HuH-7 (cell line): ENCODE measurements around the gene STAU1.
"Not testable (repeated sequence)": the region's sequence is repeated elsewhere in the genome, so short reads cannot be mapped to it uniquely, and the experiment has no call there.

Experiments
- DNase-seq: peaks from one replicate; pipeline ENCODE4 v3.0.0; 2011; ENCODE audit warnings: low spot score

The STAU1 gene

DNA sequence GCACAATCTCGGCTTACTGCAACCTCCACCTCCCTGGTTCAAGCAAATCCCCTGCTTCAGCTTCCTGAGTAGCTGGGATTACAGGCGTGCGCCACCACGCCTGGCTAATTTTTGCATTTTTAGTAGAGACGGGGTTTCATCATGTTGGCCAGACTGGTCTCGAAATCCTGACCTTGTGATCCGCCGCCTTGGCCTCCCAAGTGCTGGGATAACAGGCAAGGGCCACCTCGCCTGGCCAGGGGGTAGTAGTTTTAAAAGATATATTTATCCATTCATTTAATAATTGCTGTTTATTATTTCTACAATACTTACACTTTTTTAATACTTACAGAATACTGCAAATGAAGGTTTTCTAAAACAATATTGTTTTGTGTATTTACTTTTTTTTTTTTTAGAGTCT, 15.6 kb upstream of the STAU1 start:
- no peak for DNase-seq

DNA sequence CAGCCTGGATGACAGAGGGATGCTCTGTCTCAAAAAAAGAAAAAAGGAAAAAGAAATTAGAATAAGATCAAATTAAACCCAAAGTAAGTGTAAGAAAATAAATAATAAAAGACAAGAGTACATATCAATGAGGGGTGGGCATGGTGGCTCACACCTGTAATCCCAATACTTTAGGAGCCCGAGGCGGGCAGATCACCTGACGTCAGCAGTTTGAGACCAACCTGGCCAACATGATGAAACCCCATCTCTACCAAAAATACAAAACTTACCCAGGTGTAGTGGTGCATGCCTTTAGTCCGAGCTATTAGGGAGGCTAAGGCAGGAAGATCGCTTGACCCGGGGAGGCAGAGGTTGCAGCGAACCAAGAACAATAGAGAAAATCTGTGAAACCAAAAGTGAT, 14.9 kb upstream of the STAU1 start:
- no peak for DNase-seq

DNA sequence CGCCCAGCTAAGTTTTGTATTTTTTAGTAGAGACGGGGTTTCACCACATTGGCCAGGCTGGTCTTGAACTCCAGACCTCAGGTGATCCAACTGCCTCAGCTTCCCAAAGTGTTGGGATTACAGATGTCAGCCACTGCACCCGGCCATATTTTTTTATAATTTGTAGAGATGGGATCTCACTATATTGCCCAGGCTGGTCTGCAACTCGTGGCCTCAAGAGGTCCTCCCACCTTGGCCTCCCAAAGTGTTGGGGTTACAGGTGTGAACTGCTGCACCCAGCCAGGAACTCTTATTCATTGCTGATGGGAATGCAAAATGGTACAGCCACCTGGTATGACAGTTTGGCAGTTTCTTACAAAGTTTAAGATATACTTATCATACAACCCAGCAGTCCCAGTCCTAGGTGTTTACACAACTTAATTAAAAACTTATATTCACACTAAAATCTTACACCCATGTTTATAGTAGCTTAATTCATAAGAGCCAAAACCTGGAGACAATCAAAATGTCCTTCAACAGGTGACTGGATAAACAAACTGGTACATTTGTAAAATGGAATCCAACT, 11.7 kb upstream of the STAU1 start:
- no peak for DNase-seq

DNA sequence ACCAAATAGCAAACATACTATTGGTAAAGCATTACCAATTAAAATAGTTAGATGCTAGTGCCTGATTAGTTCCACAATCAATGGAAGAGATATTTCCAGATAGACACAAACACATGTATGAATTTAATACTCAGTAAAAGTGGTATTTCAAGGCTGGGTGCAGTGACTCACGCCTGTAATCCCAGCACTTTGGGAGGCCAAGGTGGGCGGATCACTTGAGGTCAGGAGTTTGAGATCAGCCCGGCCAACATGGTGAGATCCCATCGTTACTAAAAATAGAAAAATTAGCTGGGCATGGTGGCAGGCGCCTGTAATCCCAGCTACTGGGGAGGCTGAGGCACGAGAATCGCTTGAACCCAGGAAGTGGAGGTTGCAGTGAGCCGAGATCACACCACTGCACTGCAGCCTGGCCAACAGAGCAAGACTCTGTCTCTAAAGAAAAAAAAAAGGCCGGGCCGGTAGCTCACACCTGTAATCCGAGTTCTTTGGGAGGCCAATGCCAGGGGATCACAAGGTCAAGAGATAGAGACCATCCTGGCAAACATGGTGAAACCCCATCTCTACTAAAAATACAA, 4.9 kb upstream of the STAU1 start:
- DNase-seq: not testable (repeated sequence)

DNA sequence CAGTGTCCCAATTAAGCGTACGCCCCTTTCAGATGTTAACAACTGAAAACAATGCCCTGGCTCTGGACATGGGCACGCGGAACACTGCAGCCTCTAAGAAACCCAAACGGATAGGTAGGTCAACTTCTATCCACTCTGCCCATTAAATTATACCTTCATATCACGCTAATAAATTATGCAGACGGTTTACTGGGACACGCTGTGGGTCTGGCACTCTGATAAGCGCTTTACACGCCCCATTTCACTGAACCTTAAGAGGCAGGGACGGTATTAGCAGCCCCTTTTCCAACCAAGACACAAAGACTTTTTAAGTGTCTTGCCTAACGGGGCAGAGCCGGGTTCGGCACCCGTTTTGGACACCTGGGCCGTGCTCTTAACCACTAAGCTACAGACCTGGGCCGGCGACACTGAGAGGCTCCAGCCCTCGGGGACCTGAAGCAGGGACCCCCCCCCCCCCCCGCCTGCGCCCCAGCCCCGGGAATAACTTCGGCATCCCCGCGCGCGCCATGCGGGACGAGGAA, 744 bp downstream of the STAU1 start:
- DNase-seq: no peak

DNA sequence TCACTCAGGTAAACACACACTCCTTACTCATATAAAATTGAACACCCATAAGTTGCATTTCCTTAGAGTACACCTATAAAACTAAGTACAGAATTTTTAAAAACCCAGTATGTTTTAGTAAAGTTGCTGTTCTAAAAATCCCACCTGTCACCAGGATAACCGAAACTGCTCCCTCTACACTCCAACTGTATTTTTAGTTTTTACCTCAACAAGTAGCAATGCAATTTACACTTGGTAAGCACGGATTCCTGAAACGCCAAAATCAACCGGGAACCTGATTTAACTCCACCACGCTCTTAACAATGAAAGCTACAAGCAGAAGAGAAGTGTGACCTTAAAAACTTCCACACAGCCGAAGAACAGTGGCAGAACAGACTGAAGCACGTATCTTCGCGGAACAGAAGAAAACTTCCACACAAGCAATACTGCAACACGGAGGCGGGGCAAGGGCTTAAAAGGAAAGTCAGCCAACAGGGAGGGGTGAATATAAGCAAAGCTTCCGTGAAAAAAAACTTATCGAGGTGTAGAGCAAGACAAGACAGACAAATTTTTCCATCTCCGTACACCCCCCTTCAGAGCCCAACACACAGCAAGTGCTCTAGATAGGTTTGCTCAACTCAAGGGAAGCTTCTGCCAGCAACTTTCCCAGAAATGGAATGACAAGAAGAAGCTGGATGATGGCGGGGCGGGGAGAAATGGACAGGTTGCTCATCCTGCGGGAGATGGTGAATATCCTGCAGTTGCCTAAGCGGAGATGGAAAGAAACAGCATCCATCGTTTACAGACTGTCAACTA, 1.4 kb downstream of the STAU1 start:
- DNase-seq: peak; percentile 66

DNA sequence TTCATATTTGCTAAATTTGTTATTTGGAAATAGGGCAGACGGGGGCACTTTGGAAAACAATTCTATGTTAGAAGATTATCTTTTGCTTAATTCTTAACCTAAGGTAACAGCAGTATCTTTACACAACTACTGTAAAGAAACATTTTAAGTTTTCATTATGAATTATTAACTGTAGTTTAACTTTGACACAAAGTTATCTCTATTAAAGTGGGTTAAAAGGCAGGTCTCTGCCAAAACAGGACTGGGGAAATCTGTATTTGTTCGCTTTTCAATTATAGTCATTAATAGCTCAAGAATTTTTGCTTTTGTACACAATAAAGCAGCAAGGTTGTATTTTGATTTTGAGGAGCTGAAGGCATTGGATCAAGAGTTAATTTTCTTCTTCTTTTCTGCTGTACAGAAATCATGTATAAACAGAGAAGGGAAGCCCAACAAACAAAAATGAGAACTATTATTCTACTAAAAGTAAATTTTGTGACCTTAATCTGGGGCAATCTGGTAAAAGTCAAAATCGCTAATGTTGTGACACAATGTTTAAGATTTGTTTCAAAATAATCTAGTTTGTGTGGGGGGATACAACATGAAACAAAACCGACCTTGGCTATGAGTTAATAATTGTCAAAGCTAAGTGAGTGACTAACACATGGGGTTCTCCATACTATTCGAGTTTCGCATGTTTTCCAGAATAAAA, 2.9 kb downstream of the STAU1 start:
- peak; percentile 76 for DNase-seq

DNA sequence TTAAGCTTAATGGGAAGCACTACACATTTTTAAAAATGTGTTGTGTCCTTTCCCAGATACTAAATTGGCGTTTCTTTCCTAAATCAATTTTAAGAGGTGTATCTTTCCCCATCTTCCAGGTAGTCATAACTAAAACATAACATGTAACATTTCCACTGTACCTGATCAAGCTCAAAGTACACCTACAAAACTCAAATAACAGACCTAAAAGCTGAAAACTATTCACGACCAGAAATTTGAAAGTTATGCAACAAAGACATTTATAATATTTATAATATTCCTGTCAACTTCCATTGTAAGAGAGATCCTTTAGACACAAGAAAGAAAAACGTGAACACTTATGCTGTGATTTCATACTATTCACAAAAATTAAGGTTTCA, 3.5 kb downstream of the STAU1 start:
- DNase-seq: no peak

DNA sequence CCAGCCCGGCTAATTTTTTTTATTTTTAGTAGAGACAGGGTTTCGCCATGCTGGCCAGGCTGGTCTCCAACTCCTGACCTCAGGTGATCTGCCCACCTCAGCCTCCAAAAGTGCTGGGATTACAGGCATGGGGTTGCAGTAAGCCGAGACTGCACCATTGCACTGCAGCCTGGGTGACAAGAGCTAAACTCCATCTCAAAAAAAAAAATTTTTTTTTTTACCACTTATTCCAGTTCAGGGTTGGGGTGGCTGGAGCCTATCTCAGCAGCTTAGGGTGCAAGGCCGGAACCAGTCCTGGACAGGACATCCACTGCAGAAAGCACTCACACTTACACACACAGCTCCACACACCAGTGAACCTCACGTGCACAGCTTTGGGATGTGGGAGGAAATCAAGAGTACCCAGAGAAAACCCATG, 4.0 kb downstream of the STAU1 start:
- not testable (repeated sequence) for DNase-seq

DNA sequence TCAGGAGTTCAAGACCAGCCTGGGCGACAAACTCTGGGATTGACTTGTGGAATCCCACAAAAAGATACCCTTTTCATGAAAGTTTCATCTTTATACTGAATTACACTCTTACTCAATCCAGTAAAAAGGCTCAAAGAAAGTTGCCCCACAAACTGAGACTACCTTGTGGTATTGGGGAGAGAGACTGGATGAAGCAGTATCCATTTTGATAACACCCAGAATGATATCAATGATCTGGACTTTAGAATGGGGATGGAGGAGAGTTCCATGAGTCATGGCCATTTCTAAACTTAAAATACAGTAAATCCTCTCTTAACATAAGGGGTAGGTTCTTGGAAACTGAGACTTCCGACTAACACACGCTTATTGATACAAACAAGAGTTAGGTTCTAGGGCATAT, 4.7 kb downstream of the STAU1 start:
- no peak for DNase-seq

DNA sequence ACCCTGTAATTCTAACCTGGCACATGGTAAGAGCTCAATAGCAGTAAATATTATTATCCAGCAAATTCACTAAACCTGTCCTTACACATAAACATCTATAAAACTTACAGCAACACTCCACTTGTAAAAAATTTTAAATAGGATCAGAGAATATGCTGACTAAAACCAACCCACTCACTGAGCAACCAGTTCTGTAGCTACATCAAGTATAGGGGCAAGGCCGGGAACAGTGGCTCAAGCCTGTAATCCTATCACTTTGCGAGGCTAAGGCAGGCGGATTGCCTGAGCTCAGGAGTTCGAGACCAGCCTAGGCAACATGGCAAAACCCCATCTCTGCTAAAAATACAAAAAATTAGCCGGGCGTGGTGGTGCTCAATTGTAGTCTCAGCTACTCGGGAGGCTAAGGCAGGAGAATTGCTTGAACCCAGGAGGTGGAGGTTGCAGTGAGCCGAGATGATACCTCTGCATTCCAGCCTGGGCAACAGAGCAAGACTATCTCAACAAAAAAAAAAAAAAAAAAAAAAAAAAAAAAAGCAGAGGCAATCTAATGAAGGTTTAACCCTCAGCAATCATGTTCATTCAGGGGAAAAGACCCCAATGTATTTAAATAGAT, 6.8 kb downstream of the STAU1 start:
- no peak for DNase-seq

DNA sequence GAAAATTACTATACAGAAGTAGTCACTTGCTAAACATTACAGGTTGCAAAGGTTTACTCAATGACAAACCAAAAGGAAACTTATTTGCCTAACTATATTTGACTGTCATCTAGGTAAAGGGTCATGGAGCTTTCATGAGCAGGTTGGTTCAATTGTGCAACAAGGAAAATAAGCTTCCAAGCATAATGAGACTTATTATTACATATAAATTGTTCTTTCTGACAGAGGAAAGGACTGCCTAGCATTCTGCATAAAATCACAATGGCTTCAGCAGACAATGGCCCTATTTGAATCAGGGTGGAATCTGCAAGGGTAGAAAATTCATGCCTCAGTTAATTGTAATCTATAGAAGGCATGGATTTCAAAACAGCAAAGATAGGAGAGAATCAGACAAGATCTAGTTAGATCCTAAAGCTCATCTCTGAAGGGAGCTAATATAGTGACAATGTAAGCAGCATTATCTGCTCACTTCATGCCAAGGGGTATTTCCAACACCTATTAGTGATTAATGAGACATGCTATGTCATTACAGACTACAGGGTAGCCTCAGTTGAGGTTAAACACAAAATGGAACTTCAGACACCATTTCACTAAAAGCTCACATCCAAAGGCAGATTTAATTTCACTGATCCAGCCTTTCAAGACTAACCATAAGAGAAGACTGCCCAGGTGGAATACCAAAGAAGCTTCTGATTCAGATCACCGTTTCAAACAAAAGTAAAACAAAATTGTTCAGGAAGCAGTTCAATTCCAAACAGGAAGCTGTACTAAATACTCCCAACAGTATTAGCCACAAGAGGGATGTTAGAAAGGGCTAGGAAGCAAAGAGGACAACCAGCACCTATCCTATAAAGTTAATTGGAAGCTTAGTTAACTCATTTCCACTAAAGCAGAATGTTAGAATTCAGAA, 8.5 kb downstream of the STAU1 start:
- DNase-seq: no peak

DNA sequence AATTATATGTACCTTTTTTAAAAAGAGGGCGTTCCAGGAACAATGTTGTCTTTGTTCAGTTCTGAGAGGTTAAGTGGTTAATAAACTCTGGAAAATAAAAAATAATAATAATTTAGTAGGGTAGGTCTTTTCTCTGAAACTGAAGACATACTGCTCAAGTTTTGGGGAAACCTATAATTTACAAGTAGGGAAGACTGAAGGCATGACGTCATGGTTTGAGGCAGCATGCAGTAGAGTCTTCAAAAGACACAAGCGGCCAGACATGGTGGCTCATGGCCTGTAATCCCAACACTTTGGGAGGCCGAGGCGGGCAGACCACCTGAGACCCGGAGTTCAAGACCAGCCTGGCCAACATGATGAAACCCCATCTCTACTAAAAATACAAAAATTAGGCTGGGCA, 14.0 kb downstream of the STAU1 start:
- no peak for DNase-seq

DNA sequence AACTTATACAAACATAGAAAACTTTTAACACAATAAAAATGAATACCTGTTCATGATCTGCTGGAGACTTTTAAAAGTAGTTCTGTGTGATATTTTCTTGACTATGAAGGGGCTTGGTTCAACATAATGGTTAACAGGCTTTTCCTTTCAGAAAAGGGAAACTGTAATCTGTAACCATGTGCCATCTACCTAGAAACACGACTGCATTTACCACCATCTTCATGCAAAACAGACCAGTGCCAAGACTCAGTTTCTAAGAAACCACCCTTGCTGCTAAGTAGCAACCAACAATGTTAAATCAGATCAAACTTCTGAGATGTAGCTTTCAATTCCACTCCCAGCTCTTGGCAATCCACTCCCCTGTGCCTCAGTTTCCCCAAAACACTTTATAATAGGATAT, 15.7 kb downstream of the STAU1 start:
- no peak for DNase-seq

DNA sequence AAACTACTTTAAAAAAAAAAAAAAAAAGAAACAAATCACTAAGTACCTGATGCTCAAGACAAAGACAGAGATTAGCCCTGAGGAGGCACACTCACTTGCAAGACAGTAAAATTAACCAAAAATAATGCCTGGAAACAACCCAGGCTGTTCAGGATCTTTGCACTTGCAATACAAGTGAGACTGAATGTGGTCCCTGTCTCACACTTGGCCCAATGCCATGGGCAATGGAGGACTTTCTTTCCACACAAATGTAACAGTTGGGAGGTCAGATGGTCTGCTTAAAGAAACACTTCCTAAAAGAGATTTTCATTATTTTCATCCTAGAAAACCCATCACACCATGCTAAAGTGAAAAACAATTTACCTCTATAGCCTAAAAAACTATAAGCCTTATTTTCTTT, 16.2 kb downstream of the STAU1 start:
- no peak for DNase-seq

DNA sequence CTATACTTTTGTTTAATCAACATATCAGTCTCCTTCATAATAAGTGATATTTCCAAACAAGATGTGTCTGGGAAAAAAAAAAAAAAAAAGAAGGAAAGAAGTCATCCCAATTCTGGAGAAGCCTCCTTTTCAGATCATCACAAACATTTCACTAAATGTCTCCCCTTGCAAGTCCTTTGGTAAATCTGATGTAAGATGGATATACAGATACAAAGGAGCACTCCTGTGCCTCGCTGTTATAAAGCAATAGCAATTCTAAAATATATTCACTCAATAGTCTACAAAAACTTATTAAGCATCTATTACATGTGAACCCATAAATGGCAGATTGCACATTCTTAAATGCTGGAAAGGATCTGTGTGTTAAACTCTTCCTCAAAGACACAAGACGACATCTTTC, 17.4 kb downstream of the STAU1 start:
- no peak for DNase-seq

DNA sequence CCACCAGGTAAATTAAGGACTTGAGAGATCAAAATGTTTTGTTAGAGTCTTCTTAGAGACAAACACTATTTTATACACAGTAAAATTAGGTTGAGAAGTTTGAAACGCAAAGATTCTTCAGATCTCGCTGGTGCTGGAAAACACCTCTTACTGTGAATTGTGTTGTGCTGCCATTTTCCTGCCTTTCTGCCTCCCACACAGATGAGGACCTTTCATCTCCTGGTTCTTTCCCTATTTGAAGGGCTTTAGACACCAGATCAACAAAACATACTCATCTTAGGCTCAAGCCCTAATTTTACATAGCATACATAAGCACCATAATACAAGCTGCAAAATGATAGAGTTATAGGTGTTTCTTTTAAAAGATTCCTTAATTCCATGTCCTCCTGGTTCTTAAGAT, 18.6 kb downstream of the STAU1 start:
- DNase-seq: no peak

DNA sequence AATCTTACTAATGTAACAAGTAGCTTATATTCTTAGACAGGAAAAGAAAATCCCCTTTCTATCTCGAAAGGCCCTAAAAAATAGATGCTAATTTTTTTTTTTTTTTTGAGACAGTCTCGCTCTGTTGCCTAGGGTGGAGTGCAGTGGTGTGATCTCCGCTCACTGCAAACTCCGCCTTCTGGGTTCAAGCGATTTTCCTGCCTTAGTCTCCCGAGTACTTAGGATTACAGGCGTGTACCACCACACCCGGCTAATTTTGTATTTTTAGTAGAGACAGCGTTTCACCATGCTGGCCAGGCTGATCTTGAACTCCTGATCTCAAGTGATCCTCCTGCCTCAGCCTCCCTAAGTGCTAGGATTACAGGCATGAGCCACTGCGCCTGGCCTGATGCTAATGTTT, 19.3 kb downstream of the STAU1 start:
- not testable (repeated sequence) for DNase-seq

DNA sequence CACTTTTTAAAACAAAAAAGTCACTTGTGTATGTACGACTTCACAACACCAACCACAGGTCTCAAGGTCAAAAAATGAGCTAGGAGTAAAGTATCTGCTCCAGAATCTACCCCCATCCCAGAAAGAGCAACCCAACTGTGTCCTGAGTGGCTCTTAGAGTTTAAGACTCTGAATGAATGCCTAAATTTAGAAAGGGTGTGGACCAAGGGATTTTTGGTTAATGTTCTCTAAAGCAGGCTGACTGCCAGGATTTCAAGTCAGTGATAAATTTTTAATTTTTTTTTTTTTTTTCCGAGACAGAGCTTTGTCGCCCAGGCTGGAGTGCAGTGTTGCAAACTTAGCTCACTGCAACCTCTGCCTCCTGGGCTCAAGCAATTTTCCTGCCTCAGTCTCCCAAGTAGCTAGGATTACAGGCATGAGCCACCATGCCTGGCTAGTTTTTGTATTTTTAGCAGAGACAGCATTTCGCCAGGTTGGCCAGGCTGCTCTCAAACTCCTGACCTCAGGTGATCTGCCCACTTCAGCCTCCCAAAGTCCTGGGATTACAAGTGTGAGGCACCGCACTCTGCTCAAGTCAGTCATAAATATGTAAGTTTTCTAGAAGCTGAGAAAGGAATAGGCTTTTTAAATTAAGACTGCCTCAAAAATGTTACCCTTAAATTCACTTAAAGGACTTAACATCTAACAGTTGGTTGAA, 20.2 kb downstream of the STAU1 start:
- DNase-seq: no peak

DNA sequence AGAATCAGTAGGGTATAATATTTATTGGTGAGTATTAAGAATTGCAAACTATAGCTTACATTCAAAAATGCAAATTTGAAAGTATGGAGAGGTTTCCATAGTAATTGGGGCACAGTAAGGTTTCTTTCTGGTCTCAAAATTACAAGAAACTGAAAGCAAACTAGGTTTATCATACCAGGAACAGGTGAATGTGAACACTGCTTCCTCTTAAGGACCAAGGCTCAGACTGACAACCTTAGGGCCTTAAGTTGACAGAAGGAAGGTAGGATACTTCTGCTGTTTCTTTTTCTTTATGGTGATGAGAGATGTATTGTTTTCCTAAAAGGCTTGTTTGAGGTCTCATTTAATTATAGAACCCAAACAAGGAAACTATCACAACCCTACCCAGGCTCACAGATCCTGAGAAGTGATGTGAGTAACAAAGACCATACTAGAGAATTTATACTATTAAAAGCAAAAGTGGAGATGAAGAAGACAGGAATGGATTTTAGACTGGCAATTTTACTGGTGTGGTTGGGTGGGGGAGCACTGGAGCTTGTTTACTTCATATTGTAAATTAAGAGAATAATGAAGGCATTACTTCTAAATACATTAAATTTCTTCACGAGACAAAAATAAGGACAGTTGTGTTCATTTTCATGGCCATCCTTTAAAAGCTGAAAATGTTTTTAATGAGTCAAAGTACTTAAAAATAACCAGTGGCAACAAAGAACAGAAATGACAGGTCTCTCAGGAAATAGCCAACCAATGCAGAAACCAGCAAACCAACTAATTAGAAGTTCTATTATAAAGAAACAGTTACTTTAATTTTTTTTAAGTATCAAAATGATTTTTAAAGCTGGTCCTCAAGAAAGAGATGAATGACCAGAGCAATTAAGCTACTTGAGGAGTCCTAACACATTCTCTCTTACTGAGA, 21.3 kb downstream of the STAU1 start:
- no peak for DNase-seq
